Measurements from ENCODE around the gene CMTM2. TPM values are rescaled to one million over a fixed set of nuclear protein-coding genes. Genes with fewer than 3 reads are reported as not detected.

CMTM2 gene
- total and polyA plus RNA-seq, 3 experiments from 2014 or later, result 0.22 to 0.24 TPM; not detected in 1

DNA sequence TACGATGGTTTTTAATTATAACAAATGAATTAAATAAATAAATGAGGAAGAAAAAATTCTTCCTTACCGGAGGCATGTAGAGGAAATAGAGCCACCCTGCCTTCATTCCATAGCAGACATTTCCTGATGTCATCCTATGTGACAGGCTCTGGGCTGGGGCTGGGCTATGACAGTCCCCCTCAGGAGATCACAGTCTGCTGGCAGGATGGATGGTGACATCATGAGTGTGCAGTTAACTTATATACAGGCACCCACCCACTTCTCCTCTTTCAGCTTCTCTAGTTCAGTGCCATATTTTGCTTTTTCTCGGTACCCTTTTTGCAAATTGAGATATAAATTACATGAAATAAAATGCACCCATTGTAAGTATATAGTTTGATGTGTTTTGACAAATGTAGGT, 18.8 kb downstream of the CMTM2 start:
- H3K4me1 ChIP-seq (ENCODE audit: insufficient read depth, low read length), result peaks cover 8% of the 10 kb centered on the region
- ChIA-PET CTCF (interaction anchor here (1.5 to 5.3 kb wide), 3 partner anchors 8 to 119 kb away, joined by 3 to 24 read pairs (median 23); no protein-coding TSS in a partner anchor), POLR2A (no interaction called here)
- Mint-ChIP-seq H3K9me3 (no peaks in the 10 kb centered on the region), H3K27ac (peak overlapping the region in 7 of 8 donors; percentile 9 to 85 (median 27)), H3K4me1 (peaks cover 14 to 29% (median 20%) of the 10 kb centered on the region in 3 donors), H3K27me3 (no peaks in the 10 kb centered on the region), H3K36me3 (no peaks in the 10 kb centered on the region), H3K4me3 (no peak overlapping the region)
- H3K9me3 ChIP-seq (ENCODE audit: low read length), result no peaks in the 10 kb centered on the region
- H3K4me3 ChIP-seq (ENCODE audit: low read length), result no peak overlapping the region
- H3K27ac ChIP-seq (ENCODE audit: low read depth, low read length), result no peak overlapping the region
- H3K27me3 ChIP-seq (ENCODE audit: insufficient read depth, low read length, poor library complexity, severe bottlenecking), result no peaks in the 10 kb centered on the region
- no peak for DNase-seq
- H3K36me3 ChIP-seq (ENCODE audit: insufficient read depth, low read length), result no peaks in the 10 kb centered on the region

DNA sequence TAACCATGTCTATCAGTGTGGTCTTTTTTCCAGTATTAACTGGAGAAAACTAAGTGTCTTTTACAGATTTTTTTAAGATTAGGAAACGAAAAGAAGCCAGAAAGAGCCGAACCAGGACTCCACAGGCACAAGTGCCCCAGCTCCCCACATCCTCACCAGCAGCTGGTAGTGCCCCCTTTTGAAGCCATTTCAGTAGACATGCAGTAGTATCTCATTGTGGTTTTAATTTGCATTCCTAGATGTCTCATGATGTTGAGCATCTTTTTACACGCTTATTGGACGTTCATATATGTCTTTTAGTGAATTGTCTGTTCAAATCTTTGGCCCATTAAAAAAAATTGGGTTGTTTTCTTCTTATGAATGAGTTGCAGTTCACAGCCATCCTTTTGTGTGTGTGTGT, 20.5 kb downstream of the CMTM2 start:
- no peaks in the 10 kb centered on the region for H3K9me3 ChIP-seq (ENCODE audit: low read length)
- POLR2A ChIA-PET, result no interaction called here
- H3K27ac ChIP-seq (ENCODE audit: low read depth, low read length), result no peak overlapping the region
- peaks cover 0 to 8% (median 0%) of the 10 kb centered on the region in 3 donors for H3K36me3 Mint-ChIP-seq
- H3K4me3 Mint-ChIP-seq, result peak overlapping the region in 1 of 7 donors; percentile 46
- H3K9me3 Mint-ChIP-seq, result no peaks in the 10 kb centered on the region
- H3K27me3 ChIP-seq (ENCODE audit: insufficient read depth, low read length, poor library complexity, severe bottlenecking), result no peaks in the 10 kb centered on the region
- H3K36me3 ChIP-seq (ENCODE audit: insufficient read depth, low read length), result no peaks in the 10 kb centered on the region
- CTCF ChIA-PET, result interaction anchor here (1.2 to 5.3 kb wide), 3 partner anchors 8 to 36 kb away, joined by 3 to 24 read pairs (median 23); no protein-coding TSS in a partner anchor
- peaks cover 18% of the 10 kb centered on the region for H3K4me1 ChIP-seq (ENCODE audit: insufficient read depth, low read length)
- DNase-seq, result peak in 1 of 5 donors; percentile 42
- no peak overlapping the region for H3K4me3 ChIP-seq (ENCODE audit: low read length)
- peaks cover 19 to 36% (median 28%) of the 10 kb centered on the region in 3 donors for H3K4me1 Mint-ChIP-seq
- no peaks in the 10 kb centered on the region for H3K27me3 Mint-ChIP-seq
- H3K27ac Mint-ChIP-seq, result peak overlapping the region in 4 of 8 donors; percentile 35 to 78 (median 54)

GRCh38 chr16:66600477-66600876, 21.2 kb downstream of the CMTM2 start:
- H3K4me3 ChIP-seq (ENCODE audit: low read length), result no peak overlapping the region
- CTCF ChIA-PET, result interaction anchor here (0.8 to 5.3 kb wide), 3 partner anchors 11 to 80 kb away, joined by 3 to 24 read pairs (median 5); no protein-coding TSS in a partner anchor
- Mint-ChIP-seq H3K4me1 (peaks cover 19 to 36% (median 28%) of the 10 kb centered on the region in 3 donors), H3K9me3 (no peaks in the 10 kb centered on the region), H3K36me3 (peaks cover 0 to 8% (median 0%) of the 10 kb centered on the region in 3 donors), H3K4me3 (no peak overlapping the region), H3K27me3 (no peaks in the 10 kb centered on the region), H3K27ac (peak overlapping the region in 3 of 8 donors; percentile 1 to 91 (median 51))
- no peak overlapping the region for H3K27ac ChIP-seq (ENCODE audit: low read depth, low read length)
- H3K9me3 ChIP-seq (ENCODE audit: low read length), result no peaks in the 10 kb centered on the region
- peaks cover 18% of the 10 kb centered on the region for H3K4me1 ChIP-seq (ENCODE audit: insufficient read depth, low read length)
- H3K36me3 ChIP-seq (ENCODE audit: insufficient read depth, low read length), result no peaks in the 10 kb centered on the region
- POLR2A ChIA-PET, result interaction anchor here (1.0 kb wide), 1 partner anchor 48 kb away, joined by 4 read pairs; the partner anchor contains the start of gene CKLF
- H3K27me3 ChIP-seq (ENCODE audit: insufficient read depth, low read length, poor library complexity, severe bottlenecking), result no peaks in the 10 kb centered on the region
- DNase-seq, result no peak

DNA sequence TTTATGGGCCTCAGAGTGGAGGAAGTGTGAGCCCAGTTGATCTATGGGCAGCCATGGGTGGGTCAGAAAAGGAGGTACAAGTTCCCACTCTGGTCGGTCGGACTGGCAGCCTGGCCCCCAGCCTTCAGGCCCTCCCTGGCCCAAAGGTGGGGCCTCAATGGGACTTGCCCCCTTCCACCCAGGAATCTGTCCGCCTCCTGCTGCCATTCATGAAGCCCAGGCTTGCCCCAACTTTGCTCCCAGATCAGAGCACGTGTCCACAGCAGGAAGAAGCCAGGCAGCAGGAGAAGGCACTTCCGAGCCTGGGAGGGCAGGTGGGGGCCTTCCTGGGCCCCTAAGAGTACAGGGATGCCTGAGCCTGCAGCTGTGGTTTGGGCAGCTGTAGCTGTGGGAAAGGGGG, 22.2 kb downstream of the CMTM2 start:
- no peak overlapping the region for H3K4me3 ChIP-seq (ENCODE audit: low read length)
- H3K27ac ChIP-seq (ENCODE audit: low read depth, low read length), result no peak overlapping the region
- Mint-ChIP-seq H3K36me3 (peaks cover 0 to 12% (median 0%) of the 10 kb centered on the region in 3 donors), H3K4me3 (no peak overlapping the region), H3K27me3 (peaks cover 0 to 1% of the 10 kb centered on the region in 2 donors), H3K9me3 (no peaks in the 10 kb centered on the region), H3K4me1 (peaks cover 27 to 46% (median 35%) of the 10 kb centered on the region in 3 donors), H3K27ac (no peak overlapping the region)
- no peak for DNase-seq
- POLR2A ChIA-PET, result interaction anchor here (1.0 to 1.2 kb wide), 2 partner anchors 49 kb away, joined by 4 read pairs; partner anchors contain the start of gene CKLF
- no peaks in the 10 kb centered on the region for H3K36me3 ChIP-seq (ENCODE audit: insufficient read depth, low read length)
- H3K9me3 ChIP-seq (ENCODE audit: low read length), result no peaks in the 10 kb centered on the region
- H3K27me3 ChIP-seq (ENCODE audit: insufficient read depth, low read length, poor library complexity, severe bottlenecking), result no peaks in the 10 kb centered on the region
- H3K4me1 ChIP-seq (ENCODE audit: insufficient read depth, low read length), result peaks cover 27% of the 10 kb centered on the region
- CTCF ChIA-PET, result interaction anchor here (0.8 to 5.3 kb wide), 5 partner anchors 12 to 196 kb away, joined by 3 to 24 read pairs (median 5); no protein-coding TSS in a partner anchor

GRCh38 chr16:66603537-66604375, 24.5 kb downstream of the CMTM2 start:
- peak overlapping the region; percentile 83 to 99 (median 90) for H3K4me3 Mint-ChIP-seq
- no peaks in the 10 kb centered on the region for H3K9me3 ChIP-seq (ENCODE audit: low read length)
- DNase-seq, result peak; percentile 51 to 92 (median 81)
- ChIA-PET CTCF (interaction anchor here (0.8 to 2.8 kb wide), 13 partner anchors 9 to 198 kb away, joined by 3 to 23 read pairs (median 4); partner anchors contain the start of genes CKLF and CMTM2), POLR2A (interaction anchor here (0.7 to 2.2 kb wide), 12 partner anchors 14 to 269 kb away, joined by 3 to 15 read pairs (median 3); partner anchors contain the start of genes CKLF, CMTM2 and TK2)
- peak overlapping the region; percentile 83 for H3K4me3 ChIP-seq (ENCODE audit: low read length)
- H3K27me3 ChIP-seq (ENCODE audit: insufficient read depth, low read length, poor library complexity, severe bottlenecking), result no peaks in the 10 kb centered on the region
- H3K27me3 Mint-ChIP-seq, result peaks cover 0 to 1% of the 10 kb centered on the region in 2 donors
- H3K4me1 ChIP-seq (ENCODE audit: insufficient read depth, low read length), result peaks cover 34% of the 10 kb centered on the region
- H3K9me3 Mint-ChIP-seq, result no peaks in the 10 kb centered on the region
- peaks cover under 1% of the 10 kb centered on the region for H3K36me3 ChIP-seq (ENCODE audit: insufficient read depth, low read length)
- peak overlapping the region; percentile 65 for H3K27ac ChIP-seq (ENCODE audit: low read depth, low read length)
- H3K27ac Mint-ChIP-seq, result peak overlapping the region; percentile 84 to 98 (median 92)
- peaks cover 34 to 50% (median 39%) of the 10 kb centered on the region in 3 donors for H3K4me1 Mint-ChIP-seq
- H3K36me3 Mint-ChIP-seq, result peaks cover 0 to 14% (median 0%) of the 10 kb centered on the region in 3 donors

GRCh38 chr16:66604376-66605176, 25.3 kb downstream of the CMTM2 start, which contains the start of gene CMTM3:
CMTM3 (plus strand) TSS chr16:66604704; CDS start chr16:66604806, 102 bp downstream.
- peaks cover 35 to 47% (median 40%) of the 10 kb centered on the region in 3 donors for H3K4me1 Mint-ChIP-seq
- Histone ChIP-seq H3K9me3 (ENCODE audit: low read length) (no peaks in the 10 kb centered on the region), H3K27me3 (ENCODE audit: insufficient read depth, low read length, poor library complexity, severe bottlenecking) (no peaks in the 10 kb centered on the region), H3K4me1 (ENCODE audit: insufficient read depth, low read length) (peaks cover 37% of the 10 kb centered on the region), H3K27ac (ENCODE audit: low read depth, low read length) (peak within 1 kb of the TSS; percentile 65), H3K4me3 (ENCODE audit: low read length) (peak within 1 kb of the TSS; percentile 83), H3K36me3 (ENCODE audit: insufficient read depth, low read length) (peaks cover 7% of the 10 kb centered on the region)
- H3K27ac Mint-ChIP-seq, result peak within 1 kb of the TSS; percentile 84 to 98 (median 93)
- CTCF ChIA-PET, result interaction anchor here (0.9 to 2.8 kb wide), 12 partner anchors 12 to 199 kb away, joined by 3 to 23 read pairs (median 4); partner anchors contain the start of genes CKLF and CMTM2
- H3K27me3 Mint-ChIP-seq, result peaks cover 0 to 1% of the 10 kb centered on the region in 2 donors
- peak within 1 kb of the TSS; percentile 83 to 99 (median 90) for H3K4me3 Mint-ChIP-seq
- H3K9me3 Mint-ChIP-seq, result no peaks in the 10 kb centered on the region
- POLR2A ChIA-PET, result interaction anchor here (0.9 to 2.2 kb wide), 10 partner anchors 15 to 269 kb away, joined by 3 to 15 read pairs (median 3); partner anchors contain the start of genes CKLF, CMTM2 and TK2
- peak; percentile 55 to 81 (median 70) for DNase-seq
- H3K36me3 Mint-ChIP-seq, result peaks cover 0 to 20% (median 0%) of the 10 kb centered on the region in 3 donors
